ENCODE measurements around the gene SNCAIP.

The SNCAIP gene

GRCh38 chr5:122500245-122501088 is 188.4 kb downstream of the SNCAIP start:
- peak; percentile 79 for DNase-seq (ENCODE audit: low spot score)

- DNase-seq (ENCODE audit: low spot score) = no peak
Measured at GRCh38 chr5:122501089-122501435, 189.0 kb downstream of the SNCAIP start.

- no peak for DNase-seq (ENCODE audit: low spot score)
Measured at GRCh38 chr5:122507045-122507444, 195.0 kb downstream of the SNCAIP start.

- DNase-seq (ENCODE audit: low spot score) = no peak
Measured at GRCh38 chr5:122507581-122507980, 195.5 kb downstream of the SNCAIP start.

- no peak for DNase-seq (ENCODE audit: low spot score)
Measured at GRCh38 chr5:122508623-122509022, 196.6 kb downstream of the SNCAIP start.

All from Ammon's horn (tissue), 1 donor.